Neuronal stem cell (in vitro differentiated cells): ENCODE results near the gene CYP20A1.
"Not testable (repeated sequence)": the region's sequence is repeated elsewhere in the genome, so short reads cannot be mapped to it uniquely, and the experiment has no call there.

Experiments
- DNase-seq: peaks from one replicate; pipeline ENCODE4 v3.0.0-alpha.2; 2013; ENCODE audit warnings: low spot score
- H2AFZ ChIP-seq: one replicate; pipeline ENCODE4 v1.6.1; 2013; ENCODE audit warnings: mild to moderate bottlenecking, low read length, inconsistent platforms
- H2AK5ac ChIP-seq: 2 replicates; pipeline ENCODE4 v1.6.1; 2013; ENCODE audit warnings: low read depth, mild to moderate bottlenecking, inconsistent platforms, low read length, moderate library complexity, mixed read lengths
- H2BK120ac ChIP-seq: 2 replicates; pipeline ENCODE4 v1.6.1; 2013; ENCODE audit warnings: low read depth, mild to moderate bottlenecking, inconsistent platforms, low read length, moderate library complexity, mixed read lengths
- H2BK12ac ChIP-seq: one replicate; pipeline ENCODE4 v1.6.1; 2013; ENCODE audit warnings: low read length, inconsistent platforms
- H2BK15ac ChIP-seq: 2 replicates; pipeline ENCODE4 v1.6.1; 2013; ENCODE audit warnings: mild to moderate bottlenecking, low read length, inconsistent platforms, mixed read lengths
- H2BK5ac ChIP-seq: one replicate; pipeline ENCODE4 v1.6.1; 2013; ENCODE audit warnings: inconsistent platforms, mild to moderate bottlenecking, low read length, moderate library complexity
- H3K14ac ChIP-seq: one replicate; pipeline ENCODE4 v1.6.1; 2013; ENCODE audit warnings: low read length, inconsistent platforms
- H3K18ac ChIP-seq: 2 replicates; pipeline ENCODE4 v1.6.1; 2013; ENCODE audit warnings: low read length, inconsistent platforms
- H3K23ac ChIP-seq: 2 replicates; pipeline ENCODE4 v1.6.1; 2013; ENCODE audit warnings: low read depth, mild to moderate bottlenecking, mixed read lengths, low read length, inconsistent platforms; ENCODE audit not compliant: poor library complexity
- H3K27ac ChIP-seq: replicated peaks from 3 replicates; pipeline ENCODE4 v1.5.1; 2013; ENCODE audit warnings: low read length, inconsistent platforms
- H3K27me3 ChIP-seq, 3 experiments: 2 replicates each; pipeline ENCODE4 v1.6.1; 2013; ENCODE audit warnings: low read length in 3 of 3, mild to moderate bottlenecking in 2 of 3, inconsistent platforms in 1 of 3, low read depth in 1 of 3, mixed read lengths in 1 of 3, moderate library complexity in 1 of 3; ENCODE audit not compliant: control insufficient read depth in 3 of 3, insufficient read depth in 3 of 3
- H3K36me3 ChIP-seq, 2 donors: replicated peaks in 1 of 2; 2 replicates each; pipeline ENCODE4 v1.6.1; 2013; ENCODE audit warnings: low read length in 2 of 2; ENCODE audit not compliant: control insufficient read depth in 2 of 2, insufficient read depth in 2 of 2
- H3K4ac ChIP-seq: 2 replicates; pipeline ENCODE4 v1.6.1; 2013; ENCODE audit warnings: inconsistent platforms, mild to moderate bottlenecking, low read length, moderate library complexity
- H3K4me1 ChIP-seq, 2 donors: 1 replicate in 1 of 2; 2 replicates in 1 of 2; pipeline ENCODE4 v1.6.1; 2013; ENCODE audit warnings: low read length in 2 of 2, low read depth in 1 of 2; ENCODE audit not compliant: control insufficient read depth in 2 of 2, insufficient read depth in 1 of 2
- H3K4me2 ChIP-seq: one replicate; pipeline ENCODE4 v1.6.1; 2013; ENCODE audit warnings: mild to moderate bottlenecking, low read length, inconsistent platforms; ENCODE audit not compliant: insufficient read depth, poor library complexity, severe bottlenecking
- H3K4me3 ChIP-seq, 2 donors: 2 replicates each; pipeline ENCODE4 v1.5.1; 2013; ENCODE audit warnings: low read length in 2 of 2, mild to moderate bottlenecking in 2 of 2, inconsistent platforms in 1 of 2, moderate library complexity in 1 of 2
- H3K79me1 ChIP-seq: one replicate; pipeline ENCODE4 v1.6.1; 2013; ENCODE audit warnings: low read depth, mild to moderate bottlenecking, inconsistent platforms, low read length, moderate library complexity
- H3K9ac ChIP-seq: one replicate; pipeline ENCODE4 v1.6.1; 2013; ENCODE audit warnings: mild to moderate bottlenecking, low read depth, low read length, inconsistent platforms; ENCODE audit not compliant: poor library complexity
- H3K9me3 ChIP-seq, 2 donors: replicated peaks in 1 of 2; 2 replicates each; pipeline versions ENCODE3 to v1.6.1; 2013; ENCODE audit warnings: low read length in 2 of 2, mild to moderate bottlenecking in 2 of 2, inconsistent platforms in 1 of 2, low read depth in 1 of 2, mixed read lengths in 1 of 2, moderate library complexity in 1 of 2; ENCODE audit not compliant: control insufficient read depth in 2 of 2, insufficient read depth in 1 of 2
- H4K8ac ChIP-seq: one replicate; pipeline ENCODE4 v1.6.1; 2013; ENCODE audit warnings: low read depth, mild to moderate bottlenecking, inconsistent platforms, low read length, moderate library complexity
- H4K91ac ChIP-seq: one replicate; pipeline ENCODE4 v1.6.1; 2013; ENCODE audit warnings: low read length, low read depth, mild to moderate bottlenecking, inconsistent platforms; ENCODE audit not compliant: poor library complexity
- WGBS, 2 donors: extraction: QIAGEN DNeasy Blood & Tissue Kit; methylation state at CpG; one replicate each; pipeline ENCODE4 v1.1.7; 2013; ENCODE audit warnings: missing lambda C conversion rate in 2 of 2, mixed read lengths in 1 of 2; ENCODE audit not compliant: insufficient read length in 2 of 2, insufficient replicate concordance in 1 of 2; ENCODE audit errors: extremely low coverage in 2 of 2; 5-methylcytosine and 5-hydroxymethylcytosine counted together

CYP20A1 gene

DNA sequence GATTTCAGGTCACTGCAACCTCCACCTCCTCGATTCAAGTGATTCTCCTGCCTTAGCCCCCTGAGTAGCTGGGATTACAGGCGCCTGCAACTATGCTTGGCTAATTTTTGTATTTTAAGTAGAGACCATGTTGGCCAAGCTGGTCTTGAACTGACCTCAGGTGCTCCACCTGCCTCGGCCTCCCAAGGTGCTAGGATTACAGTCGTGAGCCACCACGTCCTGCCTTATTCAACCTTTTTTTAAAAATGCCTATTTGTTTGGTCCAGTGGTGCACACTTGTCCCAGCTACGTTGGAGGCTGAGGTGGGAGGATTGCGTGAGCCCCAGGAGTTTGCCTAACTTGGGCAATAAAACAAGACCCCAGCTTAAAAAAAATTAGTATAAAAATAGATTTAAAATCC, 43.3 kb downstream of the CYP20A1 start:
- no peak overlapping the region for H3K18ac ChIP-seq
- no peak overlapping the region for H2AK5ac ChIP-seq
- no peak overlapping the region for H3K27ac ChIP-seq
- no peaks in the 10 kb centered on the region for H3K79me1 ChIP-seq
- H2BK15ac ChIP-seq: no peak overlapping the region
- H3K9ac ChIP-seq: no peak overlapping the region
- no peaks in the 10 kb centered on the region for H3K27me3 ChIP-seq
- H3K23ac ChIP-seq: no peak overlapping the region
- H3K4ac ChIP-seq: no peak overlapping the region
- peaks cover 10 to 90% of the 10 kb centered on the region in 2 donors for H3K36me3 ChIP-seq
- H2AFZ ChIP-seq: no peak overlapping the region
- no CpG with 5 or more reads among the region's 7 CpGs for WGBS, 2 donors
- H3K4me3 ChIP-seq: no peak overlapping the region
- H3K14ac ChIP-seq: no peak overlapping the region
- H2BK5ac ChIP-seq: no peak overlapping the region
- no peak overlapping the region for H4K91ac ChIP-seq
- H2BK120ac ChIP-seq: no peak overlapping the region
- H3K4me2 ChIP-seq: no peak overlapping the region
- no peak overlapping the region for H2BK12ac ChIP-seq
- H4K8ac ChIP-seq: no peak overlapping the region
- H3K9me3 ChIP-seq: no peaks in the 10 kb centered on the region
- H3K4me1 ChIP-seq: no peaks in the 10 kb centered on the region
- no peak for DNase-seq

DNA sequence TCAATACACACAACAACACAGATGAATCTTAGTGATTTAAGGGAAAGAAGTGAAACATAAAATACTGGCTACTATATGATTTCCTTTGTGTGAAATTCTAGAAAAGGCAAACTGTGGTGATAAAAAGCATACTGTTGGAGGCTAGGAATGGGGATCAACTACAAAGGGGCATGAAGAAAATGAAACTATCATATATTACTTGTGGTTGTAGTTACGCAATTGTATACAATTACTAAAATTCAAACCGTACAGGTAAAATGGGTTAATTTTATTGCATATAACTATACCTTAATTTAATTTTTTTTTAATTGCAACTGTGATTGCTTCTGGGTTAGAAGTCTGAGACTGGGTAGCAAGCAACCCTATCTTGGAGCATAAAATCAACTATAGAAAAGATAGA, 47.7 kb downstream of the CYP20A1 start:
- no peak overlapping the region for H3K4ac ChIP-seq
- H3K36me3 ChIP-seq: peaks cover 5 to 81% of the 10 kb centered on the region in 2 donors
- H3K79me1 ChIP-seq: no peaks in the 10 kb centered on the region
- no peak overlapping the region for H2BK12ac ChIP-seq
- no peak overlapping the region for H4K91ac ChIP-seq
- no peak overlapping the region for H3K4me3 ChIP-seq
- H2AFZ ChIP-seq: no peak overlapping the region
- no peak overlapping the region for H3K27ac ChIP-seq
- H3K27me3 ChIP-seq: no peaks in the 10 kb centered on the region
- no peak overlapping the region for H3K23ac ChIP-seq
- H2BK120ac ChIP-seq: no peak overlapping the region
- no peaks in the 10 kb centered on the region for H3K4me1 ChIP-seq
- H3K9ac ChIP-seq: no peak overlapping the region
- no peaks in the 10 kb centered on the region for H3K9me3 ChIP-seq
- no peak overlapping the region for H3K4me2 ChIP-seq
- no peak for DNase-seq
- WGBS, 2 donors: no CpG with 5 or more reads among the region's 2 CpGs
- no peak overlapping the region for H3K14ac ChIP-seq
- H2BK15ac ChIP-seq: no peak overlapping the region
- H3K18ac ChIP-seq: no peak overlapping the region
- H2AK5ac ChIP-seq: no peak overlapping the region
- no peak overlapping the region for H4K8ac ChIP-seq
- no peak overlapping the region for H2BK5ac ChIP-seq

DNA sequence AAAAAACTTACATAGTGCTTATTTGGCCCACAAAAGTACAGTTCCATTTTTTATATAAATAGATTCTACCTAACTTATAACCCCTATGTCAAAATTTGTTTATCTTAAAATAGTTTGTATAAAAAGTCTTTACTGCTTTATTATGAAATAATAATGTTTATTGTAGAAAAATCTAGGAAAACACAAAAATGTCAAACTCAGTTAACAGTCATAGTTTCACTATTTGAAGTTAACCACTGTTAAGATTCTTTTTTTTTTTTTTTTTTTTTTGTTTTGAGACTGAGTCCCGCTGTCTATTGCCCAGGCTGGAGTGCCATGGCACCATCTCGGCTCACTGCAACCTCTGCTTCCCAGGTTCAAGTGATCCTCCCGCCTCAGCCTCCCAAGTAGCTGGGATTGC, 62.8 kb downstream of the CYP20A1 start:
- Histone ChIP-seq H3K9me3 (no peaks in the 10 kb centered on the region), H4K8ac (no peak overlapping the region), H3K27ac (no peak overlapping the region), H3K23ac (no peak overlapping the region), H2BK120ac (no peak overlapping the region), H3K9ac (no peak overlapping the region), H3K4me3 (no peak overlapping the region), H4K91ac (no peak overlapping the region), H2BK12ac (no peak overlapping the region), H3K27me3 (no peaks in the 10 kb centered on the region), H2AFZ (no peak overlapping the region), H2BK15ac (no peak overlapping the region), H3K18ac (no peak overlapping the region), H2BK5ac (no peak overlapping the region), H3K4me2 (no peak overlapping the region), H3K36me3 (peaks cover 0 to 26% of the 10 kb centered on the region in 2 donors), H2AK5ac (no peak overlapping the region), H3K4me1 (no peaks in the 10 kb centered on the region), H3K79me1 (no peaks in the 10 kb centered on the region), H3K14ac (no peak overlapping the region), H3K4ac (no peak overlapping the region)
- no peak for DNase-seq
- WGBS, 2 donors: no CpG with 5 or more reads among the region's 3 CpGs

DNA sequence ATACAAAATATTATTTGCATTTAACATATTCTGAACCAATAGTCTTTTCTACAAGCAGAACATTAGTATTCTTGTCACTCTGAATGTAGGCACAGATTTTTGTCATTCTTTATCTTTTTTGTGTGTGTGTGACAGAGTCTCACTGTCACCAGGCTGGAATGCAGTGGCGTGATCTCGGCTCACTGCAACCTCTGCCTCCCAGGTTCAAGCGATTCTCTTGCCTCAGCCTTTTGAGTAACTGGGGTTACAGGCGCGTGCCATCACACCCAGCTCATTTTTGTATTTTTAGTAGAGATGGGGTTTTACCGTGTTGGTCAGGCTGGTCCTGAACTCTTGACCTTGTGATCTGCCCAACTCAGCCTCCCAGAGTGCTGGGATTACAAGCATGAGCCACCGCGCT, 63.8 kb downstream of the CYP20A1 start:
- H3K27me3 ChIP-seq, DNase-seq, H2BK120ac ChIP-seq, H3K4me2 ChIP-seq, H4K91ac ChIP-seq, H2BK5ac ChIP-seq, H3K4me1 ChIP-seq, H3K9me3 ChIP-seq, H2AFZ ChIP-seq, H2BK15ac ChIP-seq, H3K18ac ChIP-seq, H3K14ac ChIP-seq, H2AK5ac ChIP-seq, H3K4me3 ChIP-seq, H3K27ac ChIP-seq, H3K79me1 ChIP-seq, H3K4ac ChIP-seq, H4K8ac ChIP-seq, H2BK12ac ChIP-seq, H3K23ac ChIP-seq, H3K9ac ChIP-seq: not testable (repeated sequence)
- peaks cover 0 to 21% of the 10 kb centered on the region in 2 donors for H3K36me3 ChIP-seq
- WGBS, 2 donors: no CpG with 5 or more reads among the region's 8 CpGs
